Measurements from ENCODE around the gene NUDT16L1. TPM values are rescaled to one million over a fixed set of nuclear protein-coding genes. Genes with fewer than 3 reads are reported as not detected.

NUDT16L1 gene
- total and polyA plus RNA-seq, 4 donors: 11.1 to 28.3 (median 20.7) TPM

- peaks cover 2 to 9% of the 10 kb centered on the region in 2 donors for H3K36me3 ChIP-seq (ENCODE audit: control insufficient read depth in 1 of 2, insufficient read depth in 2 of 2, low read length in 1 of 2)
- 91% methylated on average over 10 of the region's 10 CpGs for WGBS, 2 donors
Measured at GRCh38 chr16:4668313-4668960, 24.9 kb upstream of the NUDT16L1 start.

DNA sequence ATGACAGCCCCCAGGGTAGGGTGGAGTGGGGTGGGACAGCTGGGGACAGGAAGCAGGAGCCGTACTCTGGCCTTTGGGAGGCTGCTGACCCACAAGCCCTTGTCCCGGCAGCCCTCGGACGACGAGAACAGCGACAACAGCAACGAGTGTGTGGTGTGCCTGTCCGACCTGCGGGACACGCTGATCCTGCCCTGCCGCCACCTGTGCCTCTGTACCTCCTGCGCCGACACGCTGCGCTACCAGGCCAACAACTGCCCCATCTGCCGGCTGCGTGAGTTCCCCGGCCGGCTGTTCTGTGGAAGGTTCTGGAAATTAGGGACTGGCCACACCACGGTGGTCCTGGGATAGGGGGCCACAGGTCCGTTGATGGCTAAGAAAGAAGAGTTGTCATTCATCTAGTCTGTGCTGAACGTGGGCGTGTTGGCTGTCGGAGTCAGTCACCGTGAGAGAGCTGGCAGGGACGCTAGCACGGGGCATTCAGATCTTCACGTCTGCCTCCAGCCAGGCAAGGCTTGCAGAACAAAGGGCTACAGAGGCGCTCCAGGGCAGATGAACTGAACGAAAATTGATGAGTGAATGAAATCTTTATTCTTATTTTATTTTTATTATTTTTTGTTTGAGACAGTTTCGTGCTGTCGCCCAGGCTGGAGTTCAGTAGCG is 19.8 kb upstream of the NUDT16L1 start:
- Histone ChIP-seq H3K9me3 (ENCODE audit: control insufficient read depth, low read length) (no peaks in the 10 kb centered on the region), H3K4me3 (ENCODE audit: low read length in 2 of 2) (no peak overlapping the region), H3K36me3 (ENCODE audit: control insufficient read depth in 1 of 2, insufficient read depth in 2 of 2, low read length in 1 of 2) (peaks cover 2% of the 10 kb centered on the region in 2 donors), H3K27me3 (ENCODE audit: control insufficient read depth in 1 of 2, insufficient read depth in 2 of 2, low read length in 1 of 2) (no peaks in the 10 kb centered on the region), H3K4me1 (ENCODE audit: control insufficient read depth in 1 of 2, insufficient read depth in 2 of 2, low read length in 2 of 2) (no peaks in the 10 kb centered on the region), H3K27ac (ENCODE audit: low read depth in 1 of 2, low read length in 2 of 2) (no peak overlapping the region)
- WGBS, 2 donors: 92 to 93% methylated on average over 33 of the region's 33 CpGs
- no peak for DNase-seq
- no peak for ATAC-seq (ENCODE audit: low FRiP score)
- intact Hi-C loops (cut with DNase I): no loop called here

More at GRCh38 chr16:4668313-4668960, 24.9 kb upstream of the NUDT16L1 start:
- no peak for ATAC-seq (ENCODE audit: low FRiP score)
- Histone ChIP-seq H3K27me3 (ENCODE audit: control insufficient read depth in 1 of 2, insufficient read depth in 2 of 2, low read length in 1 of 2) (no peaks in the 10 kb centered on the region), H3K4me3 (ENCODE audit: low read length in 2 of 2) (no peak overlapping the region), H3K27ac (ENCODE audit: low read depth in 1 of 2, low read length in 2 of 2) (no peak overlapping the region), H3K4me1 (ENCODE audit: control insufficient read depth in 1 of 2, insufficient read depth in 2 of 2, low read length in 2 of 2) (no peaks in the 10 kb centered on the region), H3K9me3 (ENCODE audit: control insufficient read depth, low read length) (no peaks in the 10 kb centered on the region)
- no peak for DNase-seq
- intact Hi-C loops (cut with DNase I): no loop called here

DNA sequence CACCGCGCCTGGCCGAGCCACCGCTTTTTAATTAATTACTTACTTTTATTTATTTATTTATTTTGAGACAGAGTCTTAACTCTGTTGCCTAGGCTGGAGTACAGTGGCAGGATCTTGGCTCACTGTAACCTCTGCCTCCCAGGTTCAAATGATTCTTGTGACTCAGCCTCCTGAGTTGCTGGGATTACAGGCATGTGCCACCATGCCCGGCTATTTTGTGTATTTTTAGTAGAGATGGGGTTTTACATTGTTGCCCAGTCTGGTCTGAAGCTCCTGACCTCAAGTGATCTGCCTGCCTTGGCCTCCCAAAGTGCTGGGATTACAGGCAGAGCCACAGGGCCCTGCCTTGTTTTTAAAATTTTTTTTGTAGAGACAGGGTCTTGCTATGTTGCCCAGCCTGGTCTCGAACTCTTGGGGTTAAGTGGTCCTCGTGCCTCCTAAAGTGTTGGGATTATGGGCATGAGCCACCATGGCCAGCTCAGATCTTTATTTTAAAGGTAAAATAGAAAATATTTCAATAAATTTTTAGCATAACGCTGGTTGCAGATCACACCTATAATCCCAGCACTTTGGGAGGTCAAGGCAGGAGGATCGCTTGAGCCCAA is 18.3 kb upstream of the NUDT16L1 start:
- Histone ChIP-seq H3K27ac (ENCODE audit: low read depth in 1 of 2, low read length in 2 of 2) (no peak overlapping the region), H3K27me3 (ENCODE audit: control insufficient read depth in 1 of 2, insufficient read depth in 2 of 2, low read length in 1 of 2) (no peaks in the 10 kb centered on the region), H3K4me3 (ENCODE audit: low read length in 2 of 2) (no peak overlapping the region), H3K9me3 (ENCODE audit: control insufficient read depth, low read length) (no peaks in the 10 kb centered on the region), H3K36me3 (ENCODE audit: control insufficient read depth in 1 of 2, insufficient read depth in 2 of 2, low read length in 1 of 2) (peaks cover 0 to 2% of the 10 kb centered on the region in 2 donors), H3K4me1 (ENCODE audit: control insufficient read depth in 1 of 2, insufficient read depth in 2 of 2, low read length in 2 of 2) (no peaks in the 10 kb centered on the region)
- DNase-seq (no peak), ATAC-seq (ENCODE audit: low FRiP score) (no peak)
- 95 to 97% methylated on average over 9 of the region's 9 CpGs for WGBS, 2 donors
- intact Hi-C loops (cut with DNase I): no loop called here

DNA sequence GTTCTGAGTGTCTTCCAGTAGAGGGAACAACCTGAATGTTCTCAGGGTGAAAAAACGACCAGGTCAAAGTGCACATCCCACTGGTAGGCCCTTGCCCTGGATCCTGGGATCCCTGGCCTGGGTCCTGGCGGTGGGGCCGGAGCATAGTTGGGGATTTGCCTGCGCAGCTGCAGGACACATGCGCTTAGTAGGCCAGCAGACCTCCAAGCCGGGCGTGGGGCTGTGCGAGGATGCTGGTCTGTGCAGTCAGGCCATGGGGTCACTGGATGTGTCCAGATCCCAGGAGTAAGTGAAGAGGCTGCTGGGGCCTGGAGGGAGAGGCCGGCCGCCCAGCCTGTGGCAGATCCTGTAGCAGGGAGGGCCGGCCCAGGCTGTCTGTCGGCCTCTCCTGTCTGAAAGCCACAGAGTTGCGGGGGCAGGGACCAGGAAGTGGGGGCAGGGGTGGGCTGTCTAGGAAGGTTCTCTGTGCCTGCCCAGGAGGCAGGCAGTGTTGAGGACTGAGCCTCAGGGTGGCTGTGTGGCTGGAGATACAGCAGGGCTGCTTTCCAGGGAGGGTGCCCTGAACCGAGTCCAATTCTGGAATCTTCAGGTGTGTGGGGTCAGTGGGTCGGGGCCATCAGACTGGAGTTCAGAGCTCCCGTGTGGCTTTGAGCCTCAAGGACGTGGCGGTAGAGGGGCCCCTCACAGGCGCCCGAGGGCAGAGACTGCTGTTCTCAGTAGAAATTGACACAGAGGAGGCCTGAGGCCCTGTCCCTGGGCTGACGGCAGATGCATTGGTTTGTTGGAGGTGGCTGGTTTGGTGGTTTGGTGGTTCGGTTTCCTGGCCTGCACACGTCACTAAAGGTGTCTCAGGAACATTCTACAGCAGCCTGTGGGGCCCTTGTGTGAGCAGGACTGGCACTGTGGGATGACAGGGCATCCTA is 17.2 kb upstream of the NUDT16L1 start:
- 78 to 81% methylated on average over 23 of the region's 23 CpGs for WGBS, 2 donors
- peaks cover 0 to 2% of the 10 kb centered on the region in 2 donors for H3K36me3 ChIP-seq (ENCODE audit: control insufficient read depth in 1 of 2, insufficient read depth in 2 of 2, low read length in 1 of 2)
- H3K27ac ChIP-seq (ENCODE audit: low read depth in 1 of 2, low read length in 2 of 2): no peak overlapping the region
- H3K4me3 ChIP-seq (ENCODE audit: low read length in 2 of 2): no peak overlapping the region
- no peaks in the 10 kb centered on the region for H3K27me3 ChIP-seq (ENCODE audit: control insufficient read depth in 1 of 2, insufficient read depth in 2 of 2, low read length in 1 of 2)
- no peaks in the 10 kb centered on the region for H3K9me3 ChIP-seq (ENCODE audit: control insufficient read depth, low read length)
- DNase-seq (no peak), ATAC-seq (ENCODE audit: low FRiP score) (no peak)
- H3K4me1 ChIP-seq (ENCODE audit: control insufficient read depth in 1 of 2, insufficient read depth in 2 of 2, low read length in 2 of 2): no peaks in the 10 kb centered on the region
- intact Hi-C loops (cut with DNase I): no loop called here

DNA sequence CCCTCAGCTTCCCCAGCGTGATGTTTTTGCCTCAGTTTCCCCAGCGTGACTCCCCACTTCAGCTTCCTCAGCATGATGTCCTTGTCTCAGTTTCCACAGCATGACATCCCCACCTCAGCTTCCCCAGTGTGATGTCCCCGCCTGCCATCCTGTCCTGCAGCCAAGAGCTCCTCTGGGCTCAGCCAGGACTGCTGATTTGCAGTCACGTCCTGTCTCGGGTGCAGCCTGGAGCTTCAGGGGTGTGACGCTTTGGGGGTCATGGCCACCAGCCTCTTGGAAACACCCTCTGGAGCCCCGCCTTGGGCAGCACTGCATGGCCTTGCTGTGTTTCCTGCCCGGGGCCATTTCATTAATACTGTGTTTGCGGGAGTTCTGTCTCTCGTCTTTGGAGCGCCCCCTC is 16.5 kb upstream of the NUDT16L1 start:
- no peaks in the 10 kb centered on the region for H3K27me3 ChIP-seq (ENCODE audit: control insufficient read depth in 1 of 2, insufficient read depth in 2 of 2, low read length in 1 of 2)
- H3K27ac ChIP-seq (ENCODE audit: low read depth in 1 of 2, low read length in 2 of 2): no peak overlapping the region
- DNase-seq (no peak), ATAC-seq (ENCODE audit: low FRiP score) (no peak)
- H3K36me3 ChIP-seq (ENCODE audit: control insufficient read depth in 1 of 2, insufficient read depth in 2 of 2, low read length in 1 of 2): peaks cover 0 to 2% of the 10 kb centered on the region in 2 donors
- H3K4me3 ChIP-seq (ENCODE audit: low read length in 2 of 2): no peak overlapping the region
- H3K9me3 ChIP-seq (ENCODE audit: control insufficient read depth, low read length): no peaks in the 10 kb centered on the region
- WGBS, 2 donors: 84 to 85% methylated on average over 11 of the region's 11 CpGs
- intact Hi-C loops (cut with DNase I): no loop called here
- no peaks in the 10 kb centered on the region for H3K4me1 ChIP-seq (ENCODE audit: control insufficient read depth in 1 of 2, insufficient read depth in 2 of 2, low read length in 2 of 2)

- no peaks in the 10 kb centered on the region for H3K27me3 ChIP-seq (ENCODE audit: control insufficient read depth in 1 of 2, insufficient read depth in 2 of 2, low read length in 1 of 2)
- no peak for ATAC-seq (ENCODE audit: low FRiP score)
- peaks cover 0 to 2% of the 10 kb centered on the region in 2 donors for H3K36me3 ChIP-seq (ENCODE audit: control insufficient read depth in 1 of 2, insufficient read depth in 2 of 2, low read length in 1 of 2)
- no peaks in the 10 kb centered on the region for H3K4me1 ChIP-seq (ENCODE audit: control insufficient read depth in 1 of 2, insufficient read depth in 2 of 2, low read length in 2 of 2)
- H3K4me3 ChIP-seq (ENCODE audit: low read length in 2 of 2): no peak overlapping the region
- no peak overlapping the region for H3K27ac ChIP-seq (ENCODE audit: low read depth in 1 of 2, low read length in 2 of 2)
- intact Hi-C loops (cut with DNase I): no loop called here
- no peak for DNase-seq
- WGBS, 2 donors: 90% methylated on average over 17 of the region's 17 CpGs
- no peaks in the 10 kb centered on the region for H3K9me3 ChIP-seq (ENCODE audit: control insufficient read depth, low read length)
Measured at GRCh38 chr16:4677390-4677789, 16.0 kb upstream of the NUDT16L1 start.

DNA sequence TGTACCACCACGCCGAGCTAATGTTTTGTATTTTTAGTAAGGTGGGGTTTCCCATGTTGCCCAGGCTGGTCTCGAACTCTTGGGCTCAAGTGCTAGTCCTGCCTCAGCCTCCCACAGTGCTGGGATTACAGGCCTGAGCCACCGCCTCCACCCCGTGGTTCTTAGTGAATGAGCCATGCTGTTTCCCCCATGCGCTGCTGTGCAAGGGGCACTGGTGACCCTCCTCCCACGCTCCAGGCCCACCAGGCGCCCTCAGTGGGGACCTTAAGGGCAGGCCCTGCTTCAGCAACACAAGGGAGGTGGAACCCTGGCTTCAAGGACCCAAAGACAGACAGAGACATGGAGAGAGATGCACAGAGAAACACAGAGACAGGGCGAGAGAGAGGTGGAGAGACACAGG is 15.4 kb upstream of the NUDT16L1 start:
- DNase-seq (no peak), ATAC-seq (ENCODE audit: low FRiP score) (no peak)
- no peaks in the 10 kb centered on the region for H3K27me3 ChIP-seq (ENCODE audit: control insufficient read depth in 1 of 2, insufficient read depth in 2 of 2, low read length in 1 of 2)
- no peak overlapping the region for H3K4me3 ChIP-seq (ENCODE audit: low read length in 2 of 2)
- H3K27ac ChIP-seq (ENCODE audit: low read depth in 1 of 2, low read length in 2 of 2): no peak overlapping the region
- 93 to 95% methylated on average over 9 of the region's 9 CpGs for WGBS, 2 donors
- intact Hi-C loops (cut with DNase I): no loop called here
- no peaks in the 10 kb centered on the region for H3K4me1 ChIP-seq (ENCODE audit: control insufficient read depth in 1 of 2, insufficient read depth in 2 of 2, low read length in 2 of 2)
- peaks cover 0 to 2% of the 10 kb centered on the region in 2 donors for H3K36me3 ChIP-seq (ENCODE audit: control insufficient read depth in 1 of 2, insufficient read depth in 2 of 2, low read length in 1 of 2)
- H3K9me3 ChIP-seq (ENCODE audit: control insufficient read depth, low read length): no peaks in the 10 kb centered on the region

- Histone ChIP-seq H3K9me3 (ENCODE audit: control insufficient read depth, low read length) (no peaks in the 10 kb centered on the region), H3K4me1 (ENCODE audit: control insufficient read depth in 1 of 2, insufficient read depth in 2 of 2, low read length in 2 of 2) (no peaks in the 10 kb centered on the region), H3K36me3 (ENCODE audit: control insufficient read depth in 1 of 2, insufficient read depth in 2 of 2, low read length in 1 of 2) (peaks cover 0 to 2% of the 10 kb centered on the region in 2 donors), H3K4me3 (ENCODE audit: low read length in 2 of 2) (no peak overlapping the region), H3K27me3 (ENCODE audit: control insufficient read depth in 1 of 2, insufficient read depth in 2 of 2, low read length in 1 of 2) (no peaks in the 10 kb centered on the region), H3K27ac (ENCODE audit: low read depth in 1 of 2, low read length in 2 of 2) (no peak overlapping the region)
- DNase-seq (no peak), ATAC-seq (ENCODE audit: low FRiP score) (no peak)
- intact Hi-C loops (cut with DNase I): no loop called here
- WGBS, 2 donors: 85 to 87% methylated on average over 6 of the region's 6 CpGs
Measured at GRCh38 chr16:4678596-4678995, 14.8 kb upstream of the NUDT16L1 start.
